Hematopoietic multipotent progenitor cell treated with erythropoietin and hydrocortisone succinate and interleukin-3 and kit ligand, for 8 days (in vitro differentiated cells): Measurements from ENCODE around the gene ELN.
"Not testable (repeated sequence)": the region's sequence is repeated elsewhere in the genome, so short reads cannot be mapped to it uniquely, and the experiment has no call there.

ENCODE experiments used
- DNase-seq: peaks from one replicate; pipeline ENCODE4 v3.0.0-alpha.2; 2015

The ELN gene

GRCh38 chr7:74044366-74045350 lies 16.7 kb downstream of the ELN start:
- no peak for DNase-seq

GRCh38 chr7:74046581-74046980 lies 18.6 kb downstream of the ELN start:
- DNase-seq, result not testable (repeated sequence)

- no peak for DNase-seq
Measured at GRCh38 chr7:74047804-74048380, 19.9 kb downstream of the ELN start.

GRCh38 chr7:74048999-74049599 lies 21.1 kb downstream of the ELN start:
- DNase-seq, result no peak

- DNase-seq, result no peak
Measured at GRCh38 chr7:74049997-74050798, 22.2 kb downstream of the ELN start.

- no peak for DNase-seq
Measured at GRCh38 chr7:74051193-74051592, 23.2 kb downstream of the ELN start.

GRCh38 chr7:74051629-74052410 lies 23.8 kb downstream of the ELN start:
- DNase-seq, result peak; percentile 49

- no peak for DNase-seq
Measured at GRCh38 chr7:74052628-74053027, 24.7 kb downstream of the ELN start.

GRCh38 chr7:74053589-74054186 lies 25.7 kb downstream of the ELN start:
- DNase-seq, result no peak

GRCh38 chr7:74056096-74056915 lies 28.3 kb downstream of the ELN start:
- DNase-seq, result no peak

- DNase-seq, result no peak
Measured at GRCh38 chr7:74057216-74057925, 29.4 kb downstream of the ELN start.

- DNase-seq, result no peak
Measured at GRCh38 chr7:74057987-74058386, 30.0 kb downstream of the ELN start.

- DNase-seq, result no peak
Measured at GRCh38 chr7:74058486-74058885, 30.5 kb downstream of the ELN start.

- no peak for DNase-seq
Measured at GRCh38 chr7:74059037-74059436, 31.1 kb downstream of the ELN start.

GRCh38 chr7:74059681-74060588 lies 32.0 kb downstream of the ELN start:
- no peak for DNase-seq

- DNase-seq, result peak; percentile 54
Measured at GRCh38 chr7:74061840-74062539, 34.0 kb downstream of the ELN start.

- no peak for DNase-seq
Measured at GRCh38 chr7:74063223-74063641, 35.3 kb downstream of the ELN start.

- no peak for DNase-seq
Measured at GRCh38 chr7:74063646-74064045, 35.7 kb downstream of the ELN start.
